Measurements from ENCODE around the gene MBTD1.

DNA sequence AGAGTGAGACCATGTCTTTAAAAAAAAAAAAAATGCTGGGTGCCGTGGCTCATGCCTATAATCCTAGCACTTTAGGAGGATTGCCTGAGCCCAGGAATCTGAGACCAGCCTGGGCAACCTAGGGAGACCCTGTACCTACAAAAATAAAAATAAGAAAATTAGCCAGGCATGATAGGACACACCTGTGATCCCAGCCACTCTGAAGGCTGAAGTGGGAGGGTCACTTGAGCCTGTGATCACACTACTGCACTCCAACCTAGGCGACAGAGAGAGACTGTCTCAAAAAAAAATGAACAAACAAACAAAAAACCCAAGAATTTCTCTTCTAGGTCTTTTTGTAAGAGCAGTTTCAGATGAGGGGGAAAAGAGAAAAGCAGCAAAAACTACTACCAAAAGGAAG, 59.0 kb downstream of the MBTD1 start:
- no peak for TF ChIP-seq CTCF (IDR thresholded peaks at IDR 0.05)
- no peak for TF ChIP-seq EZH2 (IDR thresholded peaks at IDR 0.05)

Data from neural progenitor cell (in vitro differentiated cells).